Large intestine (tissue), 3 donors: ENCODE measurements around the gene PTPRD. TPM values are rescaled to one million over a fixed set of nuclear protein-coding genes. Genes with fewer than 3 reads are reported as not detected.

ENCODE experiments used
- DNase-seq, 2 donors: peaks; one replicate each; pipeline versions ENCODE4 v3.0.0 to v3.0.0-alpha.2; 2013
- H3K27ac ChIP-seq: one replicate; pipeline ENCODE4 v1.5.1; 2013; ENCODE audit warnings: low read length
- H3K27me3 ChIP-seq: 2 replicates; pipeline ENCODE4 v1.6.1; 2013; ENCODE audit warnings: low read length; ENCODE audit not compliant: control insufficient read depth, insufficient read depth
- H3K36me3 ChIP-seq: 2 replicates; pipeline ENCODE4 v1.6.1; 2013; ENCODE audit warnings: low read length; ENCODE audit not compliant: control insufficient read depth, insufficient read depth
- H3K4me1 ChIP-seq: one replicate; pipeline ENCODE4 v1.6.1; 2013; ENCODE audit warnings: low read length; ENCODE audit not compliant: control insufficient read depth, insufficient read depth
- H3K4me3 ChIP-seq: one replicate; pipeline ENCODE4 v1.5.1; 2013; ENCODE audit warnings: low read length
- H3K9me3 ChIP-seq: one replicate; pipeline ENCODE4 v1.6.1; 2013; ENCODE audit warnings: mild to moderate bottlenecking, low read depth, low read length, moderate library complexity; ENCODE audit not compliant: control insufficient read depth
- WGBS: methylation state at CpG from one replicate; pipeline ENCODE4 v1.1.5; 2013; ENCODE audit warnings: low lambda C conversion rate; ENCODE audit not compliant: insufficient coverage; 5-methylcytosine and 5-hydroxymethylcytosine counted together
- polyA plus RNA-seq: library from polyadenylated mRNA; unstranded; fragments of 120-200 nt; gene quantifications from one replicate; pipeline ENCODE4 v1.2.1, GENCODE V29; 2013

Gene PTPRD
- polyA plus RNA-seq, 1 donor, result 12.0 TPM

DNA sequence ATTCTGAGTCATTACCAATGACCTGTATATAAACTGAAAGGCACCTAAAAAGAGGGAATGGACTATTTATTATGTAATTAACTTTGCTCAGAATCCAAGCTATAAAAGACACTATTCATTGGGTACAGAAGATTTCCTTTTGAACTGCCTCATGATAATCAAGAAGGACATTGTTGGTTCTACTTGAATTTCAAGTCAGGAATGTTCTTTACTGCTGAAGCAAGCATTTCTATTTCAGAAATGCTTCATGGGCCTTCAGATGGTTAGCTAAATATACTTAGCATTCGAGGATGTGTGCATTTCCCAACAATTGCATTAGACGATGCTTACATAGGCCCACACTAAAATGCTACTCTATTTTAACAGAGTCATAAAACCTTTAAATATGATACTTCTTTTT, 2155.0 kb downstream of the PTPRD start:
- no peaks in the 10 kb centered on the region for H3K27me3 ChIP-seq
- H3K4me3 ChIP-seq, result no peak overlapping the region
- DNase-seq, result no peak
- 56% methylated on average over 2 of the region's 2 CpGs for WGBS
- no peak overlapping the region for H3K27ac ChIP-seq
- H3K9me3 ChIP-seq, result no peaks in the 10 kb centered on the region
- no peaks in the 10 kb centered on the region for H3K4me1 ChIP-seq
- H3K36me3 ChIP-seq, result no peaks in the 10 kb centered on the region

DNA sequence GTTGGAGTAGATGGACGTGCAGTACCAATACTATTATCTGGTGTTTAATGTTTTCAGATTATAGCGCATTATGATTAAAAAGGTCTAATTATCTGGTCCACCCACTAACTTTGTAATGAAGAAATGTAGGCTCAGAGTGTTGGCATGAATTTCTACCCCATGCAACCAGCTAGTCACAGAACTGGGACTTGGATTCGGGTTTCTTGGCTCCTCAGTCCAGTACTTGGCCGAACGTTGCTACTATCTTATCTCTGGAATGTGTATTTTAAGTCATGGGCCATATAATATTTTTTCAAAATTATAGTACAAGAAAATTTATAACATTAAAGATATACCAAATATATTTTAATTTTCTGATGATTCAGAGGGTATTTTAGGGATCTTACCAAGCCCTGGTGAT, 2155.7 kb downstream of the PTPRD start:
- no peak overlapping the region for H3K4me3 ChIP-seq
- H3K36me3 ChIP-seq, result no peaks in the 10 kb centered on the region
- no peaks in the 10 kb centered on the region for H3K4me1 ChIP-seq
- H3K27me3 ChIP-seq, result no peaks in the 10 kb centered on the region
- WGBS, result 20% methylated on average over 2 of the region's 5 CpGs
- no peak overlapping the region for H3K27ac ChIP-seq
- no peaks in the 10 kb centered on the region for H3K9me3 ChIP-seq
- DNase-seq, result no peak

DNA sequence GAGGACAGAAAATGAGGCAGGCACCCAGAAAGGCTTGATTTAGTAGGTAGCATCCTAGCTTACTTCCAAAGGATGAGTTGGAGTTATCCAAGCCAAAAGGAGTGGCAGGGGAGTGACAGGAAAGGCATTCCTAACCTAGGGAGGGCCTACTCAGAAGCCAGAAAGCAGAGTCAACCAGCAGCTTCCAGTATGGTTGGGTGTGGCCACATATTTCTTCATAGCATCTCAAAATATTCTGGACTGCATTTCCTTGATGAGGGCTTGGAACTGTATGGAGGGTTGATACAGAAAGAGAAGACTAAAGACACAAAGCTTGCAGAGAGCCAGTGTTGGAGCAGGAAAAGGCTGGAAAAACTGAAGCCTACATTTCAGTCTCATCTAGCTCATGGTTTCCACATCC, 2156.5 kb downstream of the PTPRD start:
- DNase-seq, result peak in 1 of 2 donors; percentile 13
- H3K27ac ChIP-seq, result no peak overlapping the region
- H3K36me3 ChIP-seq, result no peaks in the 10 kb centered on the region
- no peaks in the 10 kb centered on the region for H3K9me3 ChIP-seq
- no peaks in the 10 kb centered on the region for H3K27me3 ChIP-seq
- H3K4me3 ChIP-seq, result no peak overlapping the region
- H3K4me1 ChIP-seq, result no peaks in the 10 kb centered on the region

DNA sequence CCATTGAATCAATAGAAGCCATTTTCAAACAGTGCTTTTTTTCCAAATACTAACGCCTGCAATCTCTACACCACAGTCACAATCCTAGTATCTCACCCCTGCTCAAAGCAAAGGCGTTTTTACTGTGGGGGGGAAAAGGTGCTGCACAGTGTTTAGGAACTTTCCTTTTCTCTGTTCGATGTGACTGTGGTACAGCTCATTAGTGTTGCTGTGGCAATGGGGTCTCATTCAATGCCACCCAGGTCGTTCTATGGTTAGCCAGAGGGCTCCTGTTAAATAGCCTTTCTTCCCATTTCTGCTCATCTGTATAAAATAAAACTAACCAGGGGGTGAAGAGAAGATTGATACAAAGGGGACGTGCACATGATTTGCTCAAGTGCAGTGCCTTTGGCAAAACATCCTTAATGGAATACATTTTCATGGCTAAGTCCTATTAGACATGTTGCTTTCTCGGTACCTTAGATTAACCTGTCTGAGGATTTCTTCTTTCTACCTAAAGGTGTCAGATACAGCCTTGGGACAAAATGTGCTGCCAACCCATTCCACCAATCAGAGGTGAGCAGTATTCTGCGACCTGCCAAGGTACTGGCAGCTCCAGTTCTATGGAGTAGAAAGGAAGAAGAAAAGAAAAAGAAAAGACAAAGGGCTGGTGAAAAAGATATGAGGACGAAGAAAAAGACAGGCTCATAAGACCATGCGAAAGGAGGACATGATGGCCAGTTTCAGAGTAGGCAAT, 2161.8 kb downstream of the PTPRD start:
- no peak overlapping the region for H3K4me3 ChIP-seq
- no peak for DNase-seq
- H3K4me1 ChIP-seq, result no peaks in the 10 kb centered on the region
- 92% methylated on average over 4 of the region's 9 CpGs for WGBS
- H3K27ac ChIP-seq, result no peak overlapping the region
- no peaks in the 10 kb centered on the region for H3K36me3 ChIP-seq
- H3K27me3 ChIP-seq, result no peaks in the 10 kb centered on the region
- no peaks in the 10 kb centered on the region for H3K9me3 ChIP-seq

DNA sequence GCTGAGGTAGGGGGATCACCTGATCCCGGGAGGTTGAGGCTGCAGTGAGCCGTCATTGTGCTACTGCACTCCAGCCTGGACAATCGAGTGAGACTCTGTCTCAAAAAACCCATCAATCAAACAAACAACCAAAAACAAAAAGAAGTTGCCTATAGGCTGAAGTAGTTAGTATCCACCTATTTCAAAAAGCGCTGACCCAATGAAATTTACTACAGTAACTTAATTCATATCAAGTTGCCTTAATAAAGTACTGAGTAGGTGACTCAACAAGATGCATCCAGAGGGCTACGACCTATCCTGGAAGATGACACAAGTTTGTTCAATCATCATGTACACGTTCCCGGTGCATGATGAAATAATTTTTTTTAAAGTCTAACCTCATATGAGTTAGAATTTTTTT, 2164.6 kb downstream of the PTPRD start:
- no peak for DNase-seq
- Histone ChIP-seq H3K4me1 (no peaks in the 10 kb centered on the region), H3K36me3 (no peaks in the 10 kb centered on the region), H3K9me3 (no peaks in the 10 kb centered on the region), H3K4me3 (no peak overlapping the region), H3K27ac (no peak overlapping the region), H3K27me3 (no peaks in the 10 kb centered on the region)
- WGBS, result 100% methylated on average over 2 of the region's 7 CpGs

DNA sequence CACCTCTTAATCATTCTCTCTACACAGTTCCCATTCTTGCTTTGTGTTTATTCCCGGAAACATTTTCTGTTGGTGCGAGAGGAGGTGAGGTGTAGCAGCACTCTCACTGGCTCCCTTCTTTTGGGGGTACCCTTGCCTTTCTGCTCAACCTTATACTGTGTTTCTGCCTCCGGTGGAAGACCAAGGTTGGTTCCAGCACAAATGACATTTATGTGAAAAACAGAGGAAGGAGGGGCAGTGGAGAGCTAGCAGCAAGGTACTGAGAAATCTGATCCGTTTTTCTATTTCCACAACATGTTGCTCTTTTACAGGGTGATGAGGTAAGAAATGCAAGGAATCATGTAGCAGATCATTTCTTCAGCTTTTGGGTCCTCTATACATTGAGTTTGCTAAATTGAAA, 2165.2 kb downstream of the PTPRD start:
- no peaks in the 10 kb centered on the region for H3K4me1 ChIP-seq
- H3K9me3 ChIP-seq, result no peaks in the 10 kb centered on the region
- 94% methylated on average over 2 of the region's 4 CpGs for WGBS
- no peak overlapping the region for H3K4me3 ChIP-seq
- DNase-seq, result no peak
- no peaks in the 10 kb centered on the region for H3K27me3 ChIP-seq
- no peaks in the 10 kb centered on the region for H3K36me3 ChIP-seq
- no peak overlapping the region for H3K27ac ChIP-seq

DNA sequence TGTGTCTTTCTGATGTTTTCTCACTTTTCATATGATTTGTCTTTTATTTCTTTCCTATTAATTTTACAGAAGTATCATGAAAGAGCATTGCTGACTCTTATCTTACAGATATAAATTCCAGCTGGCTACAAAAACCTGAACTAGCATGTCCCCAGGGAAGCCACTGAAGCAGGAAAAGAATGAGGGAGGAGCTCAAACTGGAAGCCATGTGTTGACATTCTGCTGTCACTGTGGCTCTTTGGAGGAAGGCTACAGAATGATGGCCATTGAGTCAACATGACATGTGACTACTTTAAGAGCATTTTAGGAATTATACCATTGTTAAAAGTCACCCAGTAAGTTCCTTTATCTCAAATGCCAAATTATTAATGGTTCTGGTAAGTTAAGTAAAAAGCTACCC, 2174.9 kb downstream of the PTPRD start:
- Histone ChIP-seq H3K4me1 (no peaks in the 10 kb centered on the region), H3K27me3 (no peaks in the 10 kb centered on the region), H3K9me3 (no peaks in the 10 kb centered on the region), H3K36me3 (no peaks in the 10 kb centered on the region), H3K27ac (no peak overlapping the region), H3K4me3 (no peak overlapping the region)
- DNase-seq, result no peak

DNA sequence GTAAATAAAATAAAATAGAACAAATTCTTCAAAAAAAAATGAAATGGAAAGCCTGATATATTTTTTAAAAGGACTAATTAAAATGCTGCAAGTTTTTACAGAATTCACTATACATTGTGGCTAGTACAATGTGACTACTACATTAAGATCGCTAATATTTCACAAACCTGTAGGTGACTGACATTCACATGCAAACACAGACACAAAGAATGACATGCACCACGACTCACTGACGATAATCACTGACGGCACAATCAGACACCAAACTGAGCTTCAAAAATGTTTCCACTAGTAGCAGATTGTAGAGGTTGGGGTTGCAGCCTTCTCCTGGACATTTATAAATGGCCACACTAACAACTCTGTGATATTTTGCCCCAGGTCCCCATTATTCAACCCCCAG, 2175.5 kb downstream of the PTPRD start:
- Histone ChIP-seq H3K27ac (no peak overlapping the region), H3K4me1 (no peaks in the 10 kb centered on the region), H3K9me3 (no peaks in the 10 kb centered on the region), H3K4me3 (no peak overlapping the region), H3K36me3 (no peaks in the 10 kb centered on the region), H3K27me3 (no peaks in the 10 kb centered on the region)
- WGBS, result no CpG with 5 or more reads among the region's 4 CpGs
- DNase-seq, result no peak

DNA sequence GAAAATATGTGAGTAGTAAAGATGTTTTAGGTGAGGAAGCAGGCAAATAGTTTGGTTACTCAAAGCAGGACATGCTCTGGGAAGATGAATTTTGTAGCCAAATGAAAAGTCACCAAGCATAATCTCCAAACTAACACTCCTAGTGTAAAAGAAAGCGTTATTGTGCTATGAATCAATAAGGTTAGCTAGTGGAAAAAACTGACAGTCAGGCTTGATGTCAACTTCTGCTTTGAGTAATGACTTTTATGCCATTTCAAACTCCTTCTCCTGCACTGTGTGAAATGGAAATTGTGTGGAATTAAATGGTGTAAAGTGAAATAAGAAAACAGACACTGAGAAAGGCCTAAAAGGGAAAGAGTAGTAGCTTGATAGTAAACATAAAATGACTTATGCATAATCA, 2176.0 kb downstream of the PTPRD start:
- H3K9me3 ChIP-seq, result no peaks in the 10 kb centered on the region
- H3K27ac ChIP-seq, result no peak overlapping the region
- no peaks in the 10 kb centered on the region for H3K4me1 ChIP-seq
- 86% methylated on average over 1 of the region's 1 CpG for WGBS
- H3K4me3 ChIP-seq, result no peak overlapping the region
- H3K27me3 ChIP-seq, result no peaks in the 10 kb centered on the region
- H3K36me3 ChIP-seq, result no peaks in the 10 kb centered on the region
- no peak for DNase-seq

DNA sequence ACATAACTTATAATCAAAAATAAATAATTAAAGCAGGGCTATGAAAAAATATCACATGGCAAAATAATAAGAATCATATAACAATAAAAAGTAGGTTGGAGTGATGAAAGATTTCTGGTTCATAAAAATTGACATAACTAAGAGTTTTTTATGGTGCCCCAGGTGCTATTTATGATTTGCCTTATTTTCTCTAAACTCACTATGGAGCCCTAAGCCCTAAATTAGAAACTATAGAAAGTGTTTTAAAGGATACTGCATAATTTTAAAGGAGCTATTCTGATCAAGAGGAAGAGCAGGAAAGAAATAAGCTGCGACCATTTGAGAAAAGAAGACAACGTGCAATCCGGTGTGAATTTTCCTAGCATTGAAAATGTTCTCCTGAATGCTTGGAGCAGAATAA, 2178.2 kb downstream of the PTPRD start:
- Histone ChIP-seq H3K4me3 (no peak overlapping the region), H3K27ac (no peak overlapping the region), H3K36me3 (no peaks in the 10 kb centered on the region), H3K9me3 (no peaks in the 10 kb centered on the region), H3K4me1 (no peaks in the 10 kb centered on the region), H3K27me3 (no peaks in the 10 kb centered on the region)
- DNase-seq, result no peak
- 100% methylated on average over 3 of the region's 3 CpGs for WGBS

DNA sequence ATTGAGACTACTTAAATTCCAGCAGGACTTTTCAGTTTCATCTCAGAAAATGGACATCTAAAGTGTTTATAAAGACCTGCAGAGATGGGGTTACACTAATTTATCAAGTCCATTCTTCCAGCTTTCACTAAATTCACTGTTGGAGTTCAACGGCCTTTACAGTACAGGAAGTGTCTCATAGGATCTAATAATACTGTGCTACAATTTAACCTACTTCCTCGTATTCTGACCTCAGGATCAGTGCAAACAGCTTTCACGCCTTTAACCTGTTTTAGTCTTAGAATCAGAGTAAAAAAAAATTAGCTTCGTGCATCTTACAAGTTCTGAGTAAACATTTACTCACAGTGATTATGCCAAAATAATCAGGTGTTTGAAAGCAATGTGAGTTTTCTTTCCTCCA, 2180.6 kb downstream of the PTPRD start:
- H3K36me3 ChIP-seq, result no peaks in the 10 kb centered on the region
- no peak for DNase-seq
- no peaks in the 10 kb centered on the region for H3K27me3 ChIP-seq
- 40% methylated on average over 1 of the region's 4 CpGs for WGBS
- no peak overlapping the region for H3K4me3 ChIP-seq
- no peak overlapping the region for H3K27ac ChIP-seq
- no peaks in the 10 kb centered on the region for H3K9me3 ChIP-seq
- H3K4me1 ChIP-seq, result no peaks in the 10 kb centered on the region
